GM12878 (cell line): ENCODE measurements around the gene KRTAP10-11. TPM values are rescaled to one million over a fixed set of nuclear protein-coding genes. Genes with fewer than 3 reads are reported as not detected.

ENCODE experiments used
- ATAC-seq: fragments of 200-7000 bp; cut with Tn5 transposase; 3 replicates; pipeline ENCODE4 v1.9.1; 2020; ENCODE audit warnings: mild to moderate bottlenecking, moderate library complexity
- BruUV-seq: library from RNA; stranded (reverse); fragments of 400-500 nt; replicated peaks from 2 replicates; lab custom pipeline; 2021; lab: Mats Ljungman, UMichigan
- CTCF ChIA-PET: fragments of 300-600 bp; sonication (Branson Sonifier 250); formaldehyde crosslinking; extraction: SDS; loops from one replicate; lab custom pipeline; 2021; ENCODE audit warnings: inconsistent platforms; lab: Yijun Ruan, JAX
- POLR2A ChIA-PET: fragments of 350-600 bp; formaldehyde crosslinking; extraction: SDS; loops from one replicate; lab custom pipeline; 2021; ENCODE audit warnings: inconsistent platforms; lab: Charles Lee
- RAD21 ChIA-PET: fragments of 300-600 bp; sonication (Branson Sonifier 250); formaldehyde crosslinking; loops from one replicate; lab custom pipeline; 2023; ENCODE audit warnings: antibody characterized with exemption; ENCODE audit not compliant: unreplicated experiment; lab: Charles Lee
- SMC1A ChIA-PET: fragments of 300-600 bp; sonication (Branson Sonifier 250); formaldehyde crosslinking; loops from one replicate; lab custom pipeline; 2023; ENCODE audit not compliant: unreplicated experiment, uncharacterized antibody; lab: Charles Lee
- DNase-seq: peaks from one replicate; pipeline ENCODE4 v3.0.0-alpha.2; 2011; ENCODE audit warnings: low read depth, low spot score
- FAIRE-seq: peaks from 3 replicates; lab custom pipeline; 2011; peaks lifted over from hg19 to GRCh38; lab: Jason Lieb, UNC
- H2AFZ ChIP-seq: 2 replicates; pipeline ENCODE4 v1.6.0; 2011; ENCODE audit warnings: low read depth, low read length, control low read depth; ENCODE audit not compliant: control insufficient read depth
- H3K27ac ChIP-seq: 2 replicates; pipeline ENCODE4 v1.5.1; 2011; ENCODE audit warnings: control low read depth; ENCODE audit not compliant: control insufficient read depth, insufficient read depth
- H3K27me3 ChIP-seq, 2 experiments: replicated peaks in 1 of 2; 2 replicates each; pipeline versions ENCODE4 v1.6.0 to v1.6.1; 2011; ENCODE audit warnings: low read length in 1 of 2; ENCODE audit not compliant: control insufficient read depth in 2 of 2, insufficient read depth in 2 of 2
- H3K36me3 ChIP-seq, 2 experiments: 2 replicates each; pipeline ENCODE4 v1.5.1; 2011; ENCODE audit warnings: low read length in 1 of 2; ENCODE audit not compliant: control insufficient read depth in 2 of 2, insufficient read depth in 2 of 2
- H3K4me1 ChIP-seq: 2 replicates; pipeline ENCODE4 v1.6.1; 2011; ENCODE audit warnings: mild to moderate bottlenecking, low read length, moderate library complexity, mixed read lengths; ENCODE audit not compliant: control insufficient read depth, insufficient read depth
- H3K4me2 ChIP-seq: 2 replicates; pipeline ENCODE4 v1.6.0; 2011; ENCODE audit warnings: control low read depth; ENCODE audit not compliant: control insufficient read depth, insufficient read depth
- H3K4me3 ChIP-seq: fragments of 200-600 bp; sonication (generic); 2 replicates; pipeline ENCODE4 v1.5.1; 2016
- H3K79me2 ChIP-seq: 2 replicates; pipeline ENCODE4 v1.6.0; 2011; ENCODE audit warnings: low read length; ENCODE audit not compliant: control insufficient read depth, insufficient read depth
- H3K9ac ChIP-seq: 2 replicates; pipeline ENCODE4 v1.8.0; 2011; ENCODE audit warnings: low read length, control low read depth, mixed read lengths; ENCODE audit not compliant: control insufficient read depth, insufficient read depth
- H3K9me3 ChIP-seq: replicated peaks from 3 replicates; pipeline ENCODE4 v1.5.1; 2011; ENCODE audit warnings: mild to moderate bottlenecking, low read length; ENCODE audit not compliant: control insufficient read depth, insufficient read depth
- H4K20me1 ChIP-seq: 2 replicates; pipeline ENCODE4 v1.6.0; 2011; ENCODE audit not compliant: control insufficient read depth, insufficient read depth
- EED ChIP-seq: sonication (generic); IDR thresholded peaks from 2 replicates; pipeline ENCODE4 v1.6.1; 2016; ENCODE audit warnings: antibody characterized with exemption, low read depth
- EP300 ChIP-seq, 2 experiments: fragments of 150-350 bp in 1 of 2; IDR thresholded peaks; 2 replicates each; pipeline ENCODE4 v1.6.1; 2011 to 2012; ENCODE audit warnings: low read depth in 2 of 2, low read length in 2 of 2, borderline replicate concordance in 1 of 2, improper control_type of control experiment in 1 of 2, inconsistent platforms in 1 of 2; ENCODE audit not compliant: control insufficient read depth in 1 of 2
- RFX5 ChIP-seq: IDR thresholded peaks from 2 replicates; pipeline ENCODE4 v1.6.1; 2011; ENCODE audit warnings: low read depth, low read length, improper control_type of control experiment
- SMAD5 ChIP-seq: IDR thresholded peaks from 2 replicates; pipeline ENCODE4 v1.6.1; 2016; ENCODE audit warnings: antibody characterized with exemption, low read depth
- TCF12 ChIP-seq: IDR thresholded peaks from 2 replicates; pipeline ENCODE4 v1.6.1; 2011; ENCODE audit warnings: low read depth, mild to moderate bottlenecking, low read length
- ZNF207 ChIP-seq: fragments of 450-650 bp; IDR thresholded peaks from 2 replicates; pipeline ENCODE4 v1.6.1; 2014; ENCODE audit warnings: antibody characterized with exemption, mild to moderate bottlenecking, borderline replicate concordance
- WGBS: methylation state at CpG from one replicate; pipeline ENCODE4 v1.1.6; 2016; ENCODE audit warnings: low lambda C conversion rate; ENCODE audit not compliant: insufficient replicate concordance, insufficient coverage; ENCODE audit errors: missing lambda C conversion rate; 5-methylcytosine and 5-hydroxymethylcytosine counted together
- in situ Hi-C: fragments of 300-500 bp; cut with MboI; formaldehyde crosslinking; loops from 9 replicates; pipeline ENCODE4 v1.14.3; 2018; ENCODE audit warnings: mixed read lengths
- intact Hi-C: fragments of 100-400 bp; cut with micrococcal nuclease; formaldehyde crosslinking; loops from one replicate; pipeline ENCODE4 v1.14.2; 2022; ENCODE audit not compliant: unreplicated experiment
- polyA plus RNA-seq, 11 experiments: library from polyadenylated mRNA; depleted of rRNA in 4 of 11; unstranded in 6 of 11; stranded (reverse) in 5 of 11; fragments of >200 nt; fragmentation: Nextera tagmentation in 4 of 11; fragmentation: Illumina TruSeq in 1 of 11; extraction: Ambion mirVana in 4 of 11; extraction: Trizol in 1 of 11; gene quantifications; 1 replicate in 1 of 11; 2 replicates in 10 of 11; pipeline versions ENCODE4 v1.2.1 to v1.2.3, GENCODE V29; 2011 to 2016; ENCODE audit warnings: inconsistent platforms in 2 of 11, missing spikeins in 2 of 11, low read depth in 1 of 11
- total RNA-seq, 4 experiments: library from RNA; depleted of rRNA in 3 of 4; stranded (reverse); fragments of >200 nt in 3 of 4; fragmentation: Illumina TruSeq in 1 of 4; extraction: Trizol in 1 of 4; gene quantifications; 2 replicates each; pipeline versions ENCODE4 v1.2.1 to v1.2.3, GENCODE V29; 2013 to 2021
- TF ChIP-seq, protein P1 (sequence below): fragments of 150-350 bp; IDR thresholded peaks from 2 replicates; pipeline ENCODE4 v1.6.1; 2014; ENCODE audit warnings: mild to moderate bottlenecking, low read depth, low read length

Gene KRTAP10-11
- total and polyA plus RNA-seq, 10 of the 15 experiments (the other 5 are each of a cell fraction or from before 2014, with no cell fraction given): not detected

DNA sequence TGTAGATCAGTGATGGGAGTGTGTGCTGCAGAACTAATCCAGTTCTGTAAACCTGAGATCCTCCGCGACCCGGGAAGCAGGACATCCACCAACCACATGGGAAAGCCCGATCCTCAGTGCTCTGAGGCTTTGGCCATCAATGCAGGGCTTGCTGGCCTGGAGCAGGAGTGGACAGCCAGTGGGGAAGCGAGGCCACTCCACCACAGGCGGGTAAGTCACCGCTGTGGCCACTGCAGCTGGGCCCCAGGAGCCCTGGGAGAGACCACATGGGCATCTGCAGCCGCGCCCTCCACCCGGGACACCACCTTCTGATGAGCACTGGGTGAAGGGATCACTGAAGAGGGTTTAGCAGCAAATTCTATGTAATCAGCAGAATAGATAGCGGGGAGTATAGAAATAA is 34.9 kb downstream of the KRTAP10-11 start (continued):
- TF ChIP-seq, protein P1, sequence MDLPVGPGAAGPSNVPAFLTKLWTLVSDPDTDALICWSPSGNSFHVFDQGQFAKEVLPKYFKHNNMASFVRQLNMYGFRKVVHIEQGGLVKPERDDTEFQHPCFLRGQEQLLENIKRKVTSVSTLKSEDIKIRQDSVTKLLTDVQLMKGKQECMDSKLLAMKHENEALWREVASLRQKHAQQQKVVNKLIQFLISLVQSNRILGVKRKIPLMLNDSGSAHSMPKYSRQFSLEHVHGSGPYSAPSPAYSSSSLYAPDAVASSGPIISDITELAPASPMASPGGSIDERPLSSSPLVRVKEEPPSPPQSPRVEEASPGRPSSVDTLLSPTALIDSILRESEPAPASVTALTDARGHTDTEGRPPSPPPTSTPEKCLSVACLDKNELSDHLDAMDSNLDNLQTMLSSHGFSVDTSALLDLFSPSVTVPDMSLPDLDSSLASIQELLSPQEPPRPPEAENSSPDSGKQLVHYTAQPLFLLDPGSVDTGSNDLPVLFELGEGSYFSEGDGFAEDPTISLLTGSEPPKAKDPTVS: no peak
- no peak for TF ChIP-seq EED
- TF ChIP-seq ZNF207: no peak
- no peak for TF ChIP-seq EP300 (IDR thresholded peaks at IDR 0.05; ENCODE audit: borderline replicate concordance in 1 of 2, control insufficient read depth in 1 of 2, low read depth in 2 of 2, low read length in 2 of 2)
- TF ChIP-seq SMAD5: no peak

DNA sequence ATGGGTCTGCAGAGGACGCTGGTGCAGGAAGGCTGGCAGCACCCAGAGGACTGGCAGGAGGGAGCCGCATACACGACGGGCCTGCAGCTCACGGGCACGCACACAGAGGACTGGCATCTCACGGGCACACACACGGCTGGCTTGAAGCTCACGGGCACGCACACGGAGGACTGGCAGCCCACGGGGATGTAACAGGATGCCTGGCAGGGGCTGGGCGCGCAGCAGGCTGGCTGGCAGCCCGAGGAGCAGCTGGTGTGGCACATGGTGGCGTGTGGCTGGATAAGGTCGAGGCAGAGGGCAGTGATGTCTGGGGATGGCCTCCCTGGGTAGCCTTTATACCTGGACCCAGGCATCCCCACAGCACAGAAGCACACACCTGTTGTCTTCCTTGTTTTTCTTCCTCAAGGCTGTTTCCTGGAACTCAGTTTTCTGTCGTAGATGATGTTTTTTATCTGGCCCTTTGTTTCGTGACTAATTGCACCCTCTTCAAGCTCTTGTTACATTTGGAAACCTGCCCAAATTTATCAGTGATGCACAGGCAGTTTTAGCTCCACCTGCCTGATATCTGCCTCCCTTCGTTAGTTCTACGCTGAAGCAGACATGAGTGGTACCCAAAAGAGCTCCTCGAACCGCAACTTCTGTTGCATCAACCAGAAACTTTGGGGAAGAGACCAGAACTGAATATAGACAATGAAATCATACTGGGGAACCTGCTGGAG is 35.8 kb downstream of the KRTAP10-11 start, which contains the start of gene KRTAP12-1:
TSS of gene KRTAP12-1 (minus strand) at position 303 of the 719 bp plus-strand sequence. CDS start at position 263, 40 bp downstream.
- ChIA-PET RAD21 (no interaction called here), POLR2A (no interaction called here), CTCF (no interaction called here), SMC1A (interaction anchor here (1.3 kb wide), 1 partner anchor 61 kb away, joined by 3 read pairs; no protein-coding TSS in a partner anchor)
- no peaks in the 10 kb centered on the region; the same call in 1 of the 2 replicates for H3K4me1 ChIP-seq
- H4K20me1 ChIP-seq: no peaks in the 10 kb centered on the region
- in situ Hi-C loops (no loop called here), intact Hi-C loops (no loop called here)
- no peak within 1 kb of the TSS for H2AFZ ChIP-seq
- BruUV-seq: no TSS peak
- whole genome bisulfite sequencing: 43% methylated on average over 22 of the region's 23 CpGs
- no peaks in the 10 kb centered on the region for H3K79me2 ChIP-seq
- peaks cover 0 to 1% of the 10 kb centered on the region in 2 experiments; a peak in 2 of 4 replicates for H3K27me3 ChIP-seq
- no peak within 1 kb of the TSS for H3K27ac ChIP-seq
- H3K9me3 ChIP-seq: no peaks in the 10 kb centered on the region
- FAIRE-seq: no peak
- H3K4me2 ChIP-seq: no peak within 1 kb of the TSS
- no peak within 1 kb of the TSS for H3K9ac ChIP-seq
- H3K4me3 ChIP-seq: no peak within 1 kb of the TSS
- DNase-seq: no peak
- ATAC-seq: no peak
- H3K36me3 ChIP-seq: no peaks in the 10 kb centered on the region
- TF ChIP-seq RFX5 (no peak), TCF12 (no peak)
